GM19328 (cell line): ENCODE results near the gene STARD6.
"Not testable (repeated sequence)": the region's sequence is repeated elsewhere in the genome, so short reads cannot be mapped to it uniquely, and the experiment has no call there.

ENCODE experiments used
- ATAC-seq: cut with Tn5 transposase; IDR thresholded peaks from one replicate; pipeline ENCODE4 v1.9.1; 2021; ENCODE audit warnings: mild to moderate bottlenecking, moderate library complexity; ENCODE audit not compliant: unreplicated experiment

STARD6 gene

GRCh38 chr18:54351186-54351585 lies 6.5 kb downstream of the STARD6 start:
- ATAC-seq, result no peak

DNA sequence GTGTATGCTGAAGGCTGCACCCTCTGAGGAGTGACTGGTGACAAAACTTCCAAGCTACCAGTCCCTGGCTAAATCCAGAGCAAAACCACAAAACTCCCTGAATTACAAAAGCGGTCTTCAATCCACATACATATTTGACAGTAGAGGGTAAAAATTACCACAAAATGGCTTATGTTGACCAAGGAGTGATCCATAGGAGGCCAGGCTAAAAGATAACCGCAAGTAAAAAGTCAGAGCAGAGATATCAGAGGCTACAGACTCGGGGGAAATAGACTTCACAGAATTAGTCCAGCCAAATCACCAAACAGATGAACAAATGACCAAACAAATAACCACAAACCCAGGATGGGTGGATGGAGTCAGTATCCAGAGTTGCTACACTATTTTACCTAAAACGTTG lies 19.4 kb downstream of the STARD6 start:
- no peak for ATAC-seq

- no peak for ATAC-seq
Observed at GRCh38 chr18:54335638-54336173, 22.0 kb downstream of the STARD6 start.

- ATAC-seq, result no peak
Observed at GRCh38 chr18:54330768-54331548, 26.7 kb downstream of the STARD6 start.

DNA sequence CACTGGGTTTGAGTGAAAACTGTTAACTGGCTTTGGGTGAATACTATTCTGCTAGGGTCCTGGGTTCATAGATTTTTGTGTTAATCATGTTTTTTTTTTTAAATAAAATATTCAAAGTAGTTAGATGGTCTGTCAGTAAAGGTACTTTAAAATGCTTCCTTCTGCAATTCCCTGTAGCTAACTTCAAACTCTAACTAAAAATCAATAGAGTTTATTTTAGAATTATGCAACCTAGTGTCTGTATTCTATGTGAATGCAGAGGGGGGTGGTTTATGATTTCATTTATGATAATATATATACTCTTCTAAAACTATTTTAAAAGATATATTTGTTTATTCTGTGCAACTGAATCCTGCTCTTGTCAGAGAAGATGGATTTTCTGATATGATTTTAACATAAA lies 27.9 kb downstream of the STARD6 start:
- no peak for ATAC-seq

DNA sequence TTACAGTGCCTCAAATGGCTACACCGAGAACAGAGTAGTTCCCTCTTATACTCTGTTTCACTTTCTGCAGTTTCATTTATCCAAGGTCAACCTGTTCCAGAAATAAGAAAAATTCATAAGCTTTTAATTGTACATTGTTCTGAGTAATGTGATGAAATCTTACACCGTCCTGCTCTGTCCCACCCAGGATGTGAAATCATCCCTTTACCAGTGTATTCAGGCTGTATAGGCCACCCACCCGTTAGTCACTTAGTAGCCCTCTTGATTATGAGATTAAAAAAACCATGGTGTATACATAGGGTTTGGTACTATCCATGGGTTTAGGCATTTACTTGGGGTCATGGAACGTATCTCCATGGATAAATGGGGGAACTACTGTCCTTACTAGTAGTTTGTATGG lies 29.8 kb downstream of the STARD6 start:
- no peak for ATAC-seq

GRCh38 chr18:54323970-54324369 lies 33.7 kb downstream of the STARD6 start:
- no peak for ATAC-seq

DNA sequence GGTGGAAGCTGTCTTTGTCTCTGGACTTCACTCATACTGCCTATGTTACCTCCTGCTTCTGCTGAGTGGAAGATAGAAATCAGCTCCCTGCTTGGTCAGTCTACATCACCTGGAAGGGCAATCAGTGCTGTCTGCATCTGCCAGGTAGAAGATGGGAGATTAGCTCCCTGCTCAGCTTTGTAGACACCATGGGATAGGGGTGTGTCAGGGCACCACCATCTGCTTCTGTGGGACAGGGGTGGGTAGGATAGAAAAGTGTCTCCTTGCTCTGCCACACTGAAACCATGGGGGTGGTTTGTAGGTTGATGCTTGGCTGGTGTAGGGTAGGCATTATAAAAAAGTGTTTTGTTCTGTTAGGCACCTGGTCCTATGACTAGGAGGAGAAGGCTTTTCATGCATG lies 34.1 kb downstream of the STARD6 start:
- no peak for ATAC-seq

DNA sequence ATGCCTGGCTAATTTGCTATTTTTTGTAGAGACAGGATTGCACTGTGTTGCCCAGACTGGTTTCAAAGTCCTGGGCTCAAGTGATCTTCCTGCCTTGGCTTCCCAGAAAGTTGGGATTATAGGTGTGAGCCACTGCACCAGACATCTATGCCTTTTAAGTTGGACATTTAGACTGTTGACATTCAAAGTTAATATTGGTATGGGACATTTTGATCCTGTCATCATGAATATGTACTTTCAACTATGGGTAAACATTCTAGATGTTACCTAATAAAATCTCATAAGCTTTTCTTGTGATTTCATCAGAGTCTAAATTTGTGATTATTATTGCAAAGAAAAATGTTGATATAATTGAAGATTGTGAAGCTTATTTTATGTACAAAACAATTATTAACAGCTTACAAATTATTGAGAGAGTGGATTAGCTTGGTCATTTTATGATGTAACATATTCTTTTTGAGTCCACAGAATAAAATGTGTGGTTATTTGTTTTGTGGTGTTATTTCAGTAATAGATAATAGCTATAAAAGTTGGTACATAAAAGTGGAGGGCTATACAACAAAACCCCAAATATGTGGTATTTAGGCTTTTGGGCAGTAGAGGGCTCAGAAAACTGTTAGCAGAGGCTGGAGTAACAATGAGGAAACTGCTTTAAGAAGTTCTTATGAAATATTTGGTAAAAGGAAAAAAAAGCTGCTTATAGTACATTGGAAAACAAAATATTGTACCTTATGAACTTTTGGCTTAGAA lies 41.4 kb downstream of the STARD6 start:
- ATAC-seq, result no peak

GRCh38 chr18:54309564-54309963 lies 48.1 kb downstream of the STARD6 start:
- not testable (repeated sequence) for ATAC-seq

- ATAC-seq, result no peak
Observed at GRCh38 chr18:54303408-54303807, 54.2 kb downstream of the STARD6 start.

DNA sequence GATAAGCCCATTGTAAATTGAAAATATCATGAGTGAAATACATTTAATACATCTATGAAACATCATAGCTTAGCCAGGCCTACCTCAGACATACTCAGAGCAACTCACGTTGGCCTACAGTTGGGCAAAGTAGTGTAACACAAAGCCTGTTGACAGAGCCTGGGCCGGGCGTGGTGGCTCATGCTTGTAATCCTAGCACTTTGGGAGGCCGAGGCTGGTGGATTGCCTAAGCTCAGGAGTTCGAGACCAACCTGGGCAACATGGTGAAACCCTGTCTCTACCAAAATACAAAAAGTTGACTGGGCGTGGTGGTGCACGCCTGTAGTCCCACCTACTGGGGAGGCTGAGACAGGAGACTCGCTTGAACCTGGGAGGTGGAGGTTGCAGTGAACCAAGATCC lies 58.7 kb downstream of the STARD6 start:
- not testable (repeated sequence) for ATAC-seq

DNA sequence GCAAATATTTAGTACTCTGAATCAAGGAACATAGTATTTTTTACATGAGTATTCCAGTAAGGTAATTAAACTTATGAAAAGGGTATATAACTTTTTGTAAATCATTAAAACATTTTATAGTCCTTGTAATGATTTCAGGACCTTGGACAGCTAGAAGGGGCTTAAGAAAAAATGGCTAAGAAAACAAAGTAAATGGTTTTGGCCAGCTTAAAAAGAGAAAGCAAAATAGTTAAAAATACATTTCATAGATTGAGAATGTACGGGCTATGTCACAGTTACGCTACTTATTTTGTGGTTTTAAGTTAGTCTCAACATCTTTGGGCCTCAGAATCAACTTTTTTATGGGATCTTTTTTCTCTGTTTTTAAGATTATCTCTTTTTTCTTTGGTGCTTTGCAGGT lies 61.6 kb downstream of the STARD6 start:
- no peak for ATAC-seq

- ATAC-seq, result no peak
Observed at GRCh38 chr18:54294274-54294673, 63.4 kb downstream of the STARD6 start.

- peak; percentile 99 for ATAC-seq
Observed at GRCh38 chr18:54284981-54285785, 72.5 kb downstream of the STARD6 start.

- ATAC-seq, result peak; percentile 35
Observed at GRCh38 chr18:54284535-54284934, 73.1 kb downstream of the STARD6 start.

GRCh38 chr18:54280220-54280569 lies 77.5 kb downstream of the STARD6 start:
- ATAC-seq, result no peak

DNA sequence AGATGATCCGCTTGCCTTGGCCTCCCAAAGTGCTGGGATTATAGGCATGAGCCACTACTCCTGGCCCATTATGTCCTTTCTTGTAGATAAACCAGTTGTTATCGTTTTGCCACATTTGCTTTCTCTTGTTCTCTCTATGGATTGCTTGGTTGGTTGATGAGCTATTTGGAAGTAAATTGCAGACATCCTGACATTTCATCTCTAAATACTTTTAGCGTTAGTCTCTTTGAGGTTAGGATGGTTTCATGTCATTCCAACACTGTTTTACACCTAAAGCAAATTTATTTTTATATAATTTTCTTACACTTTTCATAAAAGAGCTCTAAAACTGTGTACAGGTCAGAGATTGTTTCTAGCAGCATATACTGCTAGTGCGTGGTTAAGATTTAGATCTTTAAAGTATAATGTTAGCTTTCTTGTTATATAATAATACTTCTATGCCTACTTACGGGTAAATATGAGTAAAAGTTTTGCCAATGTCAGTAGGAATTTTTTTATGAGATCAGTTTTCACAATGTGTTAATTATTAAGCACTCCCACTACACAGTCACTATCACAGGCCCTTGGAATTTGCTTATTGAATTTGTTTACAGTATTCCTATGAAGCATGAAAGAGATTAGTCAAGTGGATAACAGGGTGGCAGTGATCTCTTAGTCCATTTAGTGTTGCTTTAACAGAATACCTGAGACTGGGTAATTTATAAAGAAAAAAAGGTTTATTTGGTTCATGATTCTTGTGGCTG lies 78.0 kb downstream of the STARD6 start:
- ATAC-seq, result no peak

DNA sequence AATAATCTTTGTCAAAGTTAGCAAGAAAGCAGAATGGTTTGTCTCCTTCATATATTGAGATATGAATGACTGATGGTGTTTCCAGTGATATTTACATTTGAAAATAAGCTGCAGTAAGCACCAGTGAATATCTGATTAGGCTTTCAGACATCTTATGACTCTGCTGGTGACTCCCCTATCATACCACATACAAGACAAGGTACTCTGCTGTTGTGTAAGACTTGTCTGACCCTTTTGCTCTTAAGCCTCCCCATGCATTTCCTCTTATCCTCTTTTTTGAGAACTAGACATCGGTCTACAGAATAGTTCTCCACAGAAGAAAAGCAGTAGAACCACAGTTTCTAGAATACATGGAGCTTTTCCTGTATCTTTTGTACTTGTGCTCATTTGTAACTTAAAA lies 79.0 kb downstream of the STARD6 start:
- ATAC-seq, result no peak

DNA sequence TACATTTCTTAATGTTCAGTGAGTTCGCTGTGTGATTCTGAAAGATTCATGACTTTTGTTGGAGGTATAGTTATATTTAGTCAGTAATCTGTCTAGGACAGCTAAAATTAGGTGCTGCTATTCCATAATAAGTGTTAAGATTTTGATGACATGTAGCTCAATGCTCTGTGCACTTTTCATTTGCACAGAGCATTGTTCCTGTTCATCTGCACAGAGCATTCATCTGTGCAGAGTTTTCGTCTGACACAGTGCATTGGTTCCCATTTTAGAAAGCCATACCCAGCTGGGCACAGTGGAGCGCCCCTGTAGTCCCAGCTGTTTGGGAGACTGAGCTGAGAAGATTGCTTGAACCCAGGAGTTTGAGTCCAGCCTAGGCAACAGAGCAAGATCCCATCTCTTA lies 79.8 kb downstream of the STARD6 start:
- no peak for ATAC-seq
